ENCODE results near the gene C7orf57. TPM values are rescaled to one million over a fixed set of nuclear protein-coding genes. Genes with fewer than 3 reads are reported as not detected.

C7orf57 gene
- total and polyA plus RNA-seq, 10 of the 15 experiments (the other 5 are each of a cell fraction or from before 2014, with no cell fraction given): 0.04 to 0.21 (median 0.10) TPM; not detected in 5

- TF ChIP-seq NFYB (IDR thresholded peaks at IDR 0.05; ENCODE audit: insufficient read depth, low read depth, low read length): no peak
- no peak for TF ChIP-seq HDAC2 (IDR thresholded peaks at IDR 0.05)
- TF ChIP-seq PAX8 (IDR thresholded peaks at IDR 0.05): no peak
Measured at GRCh38 chr7:48085942-48086341, 50.6 kb downstream of the C7orf57 start (continued).

GRCh38 chr7:48087349-48087748 is 52.0 kb downstream of the C7orf57 start:
- peak overlapping the region; percentile 89 for H3K27ac ChIP-seq (ENCODE audit: control insufficient read depth, insufficient read depth)
- ChIA-PET POLR2A (interaction anchor here (0.6 to 1.1 kb wide), 5 partner anchors 9 to 417 kb away, joined by 3 to 9 read pairs (median 3); no protein-coding TSS in a partner anchor), SMC1A (ENCODE audit: uncharacterized antibody, unreplicated experiment) (interaction anchor here (1.0 kb wide), 1 partner anchor 96 kb away, joined by 5 read pairs; no protein-coding TSS in a partner anchor), CTCF (interaction anchor here (0.7 to 10.7 kb wide), 4 partner anchors 22 to 149 kb away, joined by 3 to 56 read pairs (median 4); no protein-coding TSS in a partner anchor), RAD21 (ENCODE audit: unreplicated experiment) (interaction anchor here (0.9 to 1.5 kb wide), 2 partner anchors 96 to 98 kb away, joined by 3 to 5 read pairs; no protein-coding TSS in a partner anchor)
- in situ Hi-C loops (cut with MboI) (no loop called here), intact Hi-C loops (cut with micrococcal nuclease; ENCODE audit: unreplicated experiment) (no loop called here)
- BruUV-seq (replicated peaks): no TSS peak
- H3K4me1 ChIP-seq (ENCODE audit: control insufficient read depth, insufficient read depth, low read length): peaks cover 43% of the 10 kb centered on the region
- peak overlapping the region; percentile 77 for H3K4me2 ChIP-seq (ENCODE audit: control insufficient read depth, insufficient read depth)
- H3K9ac ChIP-seq (ENCODE audit: control insufficient read depth, insufficient read depth, low read length): peak overlapping the region; percentile 30; the same call in 1 of the 2 replicates
- peak overlapping the region; percentile 73; the same call in 1 of the 2 replicates for H3K4me3 ChIP-seq
- FAIRE-seq: peak; percentile 27
- no peaks in the 10 kb centered on the region for H4K20me1 ChIP-seq (ENCODE audit: control insufficient read depth, insufficient read depth)
- ATAC-seq: peak; percentile 25
- peak overlapping the region; percentile 12; the same call in 1 of the 2 replicates for H2AFZ ChIP-seq (ENCODE audit: control insufficient read depth, low read depth, low read length)
- WGBS (ENCODE audit: insufficient coverage, insufficient replicate concordance, low lambda C conversion rate, missing lambda C conversion rate): 2% methylated on average over 7 of the region's 7 CpGs
- H3K36me3 ChIP-seq (ENCODE audit: control insufficient read depth in 2 of 2, insufficient read depth in 2 of 2, low read length in 1 of 2): no peaks in the 10 kb centered on the region
- DNase-seq (ENCODE audit: low read depth, low spot score): peak; percentile 41
- H3K27me3 ChIP-seq (replicated peaks in 1 of 2; ENCODE audit: control insufficient read depth in 2 of 2, insufficient read depth in 2 of 2, low read length in 1 of 2): no peaks in the 10 kb centered on the region; a peak in 1 of 4 replicates
- H3K79me2 ChIP-seq (ENCODE audit: control insufficient read depth, insufficient read depth, low read length): no peaks in the 10 kb centered on the region
- H3K9me3 ChIP-seq (replicated peaks; ENCODE audit: control insufficient read depth, insufficient read depth, low read length): no peaks in the 10 kb centered on the region; the same call in 2 of the 3 replicates
- no peak for TF ChIP-seq CBX3 (IDR thresholded peaks at IDR 0.05; ENCODE audit: borderline replicate concordance, low read depth)
- TF ChIP-seq CREM (IDR thresholded peaks at IDR 0.05; ENCODE audit: low read depth): peak; percentile 74
- TF ChIP-seq TAF1 (IDR thresholded peaks at IDR 0.05; ENCODE audit: borderline replicate concordance, low read depth, low read length): peak; percentile 56; the same call in 1 of the 2 replicates
- no peak for TF ChIP-seq CEBPZ (IDR thresholded peaks at IDR 0.05; ENCODE audit: low read depth, low read length)
- TF ChIP-seq USF2 (IDR thresholded peaks at IDR 0.05; ENCODE audit: borderline replicate concordance, low read depth, low read length): no peak
- peak; percentile 76 for TF ChIP-seq CREB1 (IDR thresholded peaks at IDR 0.05; ENCODE audit: low read depth)
- no peak for TF ChIP-seq ZNF622 (IDR thresholded peaks at IDR 0.05)
- TF ChIP-seq DPF2 (IDR thresholded peaks at IDR 0.05): 0 out of 2 replicates have a peak, but pooled peaks have one; percentile 12
- TF ChIP-seq RELB (IDR thresholded peaks at IDR 0.05; ENCODE audit: low read depth): 0 out of 2 replicates have a peak, but pooled peaks have one; percentile 33
- peak; percentile 53; the same call in 1 of the 2 replicates for TF ChIP-seq MTA2 (IDR thresholded peaks at IDR 0.05; ENCODE audit: low read depth)
- no peak for TF ChIP-seq CHD4 (IDR thresholded peaks at IDR 0.05)
- TF ChIP-seq NRF1 (conservative IDR thresholded peaks at IDR 0.05; ENCODE audit: low read depth, low read length): no peak
- TF ChIP-seq FOXM1 (IDR thresholded peaks at IDR 0.05; ENCODE audit: low read depth, low read length): peak; percentile 20
- 0 out of 2 replicates have a peak, but pooled peaks have one; percentile 15 for TF ChIP-seq IRF4 (IDR thresholded peaks at IDR 0.05; ENCODE audit: low read depth, low read length)
- TF ChIP-seq YY1 (IDR thresholded peaks at IDR 0.05; ENCODE audit: low read depth, low read length): no peak
- TF ChIP-seq JUNB (IDR thresholded peaks at IDR 0.05): 0 out of 2 replicates have a peak, but pooled peaks have one; percentile 22
